Panc1 (cell line): ENCODE measurements around the gene HNRNPA1.

Experiments
- POLR2AphosphoS5 ChIP-seq: IDR thresholded peaks from 2 replicates; pipeline ENCODE4 v1.6.1; 2012; ENCODE audit warnings: mild to moderate bottlenecking, low read depth, low read length, moderate library complexity
- SIN3A ChIP-seq: IDR thresholded peaks from 2 replicates; pipeline ENCODE4 v1.6.1; 2012; ENCODE audit warnings: low read depth, mild to moderate bottlenecking, low read length, moderate library complexity, borderline replicate concordance; ENCODE audit not compliant: insufficient read depth
- TCF7L2 ChIP-seq: IDR thresholded peaks from 2 replicates; pipeline ENCODE4 v1.6.1; 2011; ENCODE audit warnings: mild to moderate bottlenecking, low read depth, low read length, inconsistent platforms
- TF ChIP-seq, protein P1 (sequence below): fragments of 450-650 bp; IDR thresholded peaks from 2 replicates; pipeline ENCODE4 v1.5.1; 2017; ENCODE audit warnings: mild to moderate bottlenecking
- TF ChIP-seq, protein P2 (sequence below), 2 experiments: IDR thresholded peaks; 2 replicates each; pipeline ENCODE4 v1.6.1; 2011 to 2012; ENCODE audit warnings: low read depth in 2 of 2, control low read depth in 1 of 2, low read length in 1 of 2, mild to moderate bottlenecking in 1 of 2, moderate library complexity in 1 of 2; ENCODE audit not compliant: insufficient read depth in 1 of 2

DNA sequence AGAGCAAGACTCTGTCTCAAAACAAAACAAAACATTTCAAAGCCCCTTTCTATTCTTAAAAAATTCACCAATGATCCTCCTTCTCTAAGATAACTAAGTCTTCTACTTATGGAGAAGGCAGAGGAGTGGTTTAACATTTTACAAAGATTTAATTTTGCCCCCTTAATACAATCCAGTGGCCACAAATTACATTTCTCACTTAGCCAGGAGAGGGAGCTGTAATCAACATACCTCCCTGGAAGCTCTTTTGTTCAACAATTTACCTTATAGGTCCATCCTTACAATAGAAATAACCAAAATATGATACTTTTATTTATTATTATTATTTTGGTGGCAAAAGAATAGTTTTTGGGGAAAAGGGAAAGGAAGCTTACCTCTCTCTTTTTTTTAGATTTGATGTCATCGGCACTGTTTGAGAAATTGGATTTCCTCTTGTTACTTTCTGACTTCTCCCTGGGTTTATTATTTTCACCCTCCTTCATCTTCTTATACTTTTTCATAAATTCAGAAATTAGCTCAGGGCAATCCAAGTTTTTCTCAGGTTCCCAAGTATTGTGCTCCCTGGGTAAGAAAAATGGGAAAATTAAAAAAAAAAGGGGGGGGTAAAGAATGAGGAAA is 28.8 kb upstream of the HNRNPA1 start:
- TF ChIP-seq, protein P1, sequence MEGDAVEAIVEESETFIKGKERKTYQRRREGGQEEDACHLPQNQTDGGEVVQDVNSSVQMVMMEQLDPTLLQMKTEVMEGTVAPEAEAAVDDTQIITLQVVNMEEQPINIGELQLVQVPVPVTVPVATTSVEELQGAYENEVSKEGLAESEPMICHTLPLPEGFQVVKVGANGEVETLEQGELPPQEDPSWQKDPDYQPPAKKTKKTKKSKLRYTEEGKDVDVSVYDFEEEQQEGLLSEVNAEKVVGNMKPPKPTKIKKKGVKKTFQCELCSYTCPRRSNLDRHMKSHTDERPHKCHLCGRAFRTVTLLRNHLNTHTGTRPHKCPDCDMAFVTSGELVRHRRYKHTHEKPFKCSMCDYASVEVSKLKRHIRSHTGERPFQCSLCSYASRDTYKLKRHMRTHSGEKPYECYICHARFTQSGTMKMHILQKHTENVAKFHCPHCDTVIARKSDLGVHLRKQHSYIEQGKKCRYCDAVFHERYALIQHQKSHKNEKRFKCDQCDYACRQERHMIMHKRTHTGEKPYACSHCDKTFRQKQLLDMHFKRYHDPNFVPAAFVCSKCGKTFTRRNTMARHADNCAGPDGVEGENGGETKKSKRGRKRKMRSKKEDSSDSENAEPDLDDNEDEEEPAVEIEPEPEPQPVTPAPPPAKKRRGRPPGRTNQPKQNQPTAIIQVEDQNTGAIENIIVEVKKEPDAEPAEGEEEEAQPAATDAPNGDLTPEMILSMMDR = no peak; the same call in 1 of the 2 replicates
- TF ChIP-seq POLR2AphosphoS5 = no peak
- TF ChIP-seq, protein P2, sequence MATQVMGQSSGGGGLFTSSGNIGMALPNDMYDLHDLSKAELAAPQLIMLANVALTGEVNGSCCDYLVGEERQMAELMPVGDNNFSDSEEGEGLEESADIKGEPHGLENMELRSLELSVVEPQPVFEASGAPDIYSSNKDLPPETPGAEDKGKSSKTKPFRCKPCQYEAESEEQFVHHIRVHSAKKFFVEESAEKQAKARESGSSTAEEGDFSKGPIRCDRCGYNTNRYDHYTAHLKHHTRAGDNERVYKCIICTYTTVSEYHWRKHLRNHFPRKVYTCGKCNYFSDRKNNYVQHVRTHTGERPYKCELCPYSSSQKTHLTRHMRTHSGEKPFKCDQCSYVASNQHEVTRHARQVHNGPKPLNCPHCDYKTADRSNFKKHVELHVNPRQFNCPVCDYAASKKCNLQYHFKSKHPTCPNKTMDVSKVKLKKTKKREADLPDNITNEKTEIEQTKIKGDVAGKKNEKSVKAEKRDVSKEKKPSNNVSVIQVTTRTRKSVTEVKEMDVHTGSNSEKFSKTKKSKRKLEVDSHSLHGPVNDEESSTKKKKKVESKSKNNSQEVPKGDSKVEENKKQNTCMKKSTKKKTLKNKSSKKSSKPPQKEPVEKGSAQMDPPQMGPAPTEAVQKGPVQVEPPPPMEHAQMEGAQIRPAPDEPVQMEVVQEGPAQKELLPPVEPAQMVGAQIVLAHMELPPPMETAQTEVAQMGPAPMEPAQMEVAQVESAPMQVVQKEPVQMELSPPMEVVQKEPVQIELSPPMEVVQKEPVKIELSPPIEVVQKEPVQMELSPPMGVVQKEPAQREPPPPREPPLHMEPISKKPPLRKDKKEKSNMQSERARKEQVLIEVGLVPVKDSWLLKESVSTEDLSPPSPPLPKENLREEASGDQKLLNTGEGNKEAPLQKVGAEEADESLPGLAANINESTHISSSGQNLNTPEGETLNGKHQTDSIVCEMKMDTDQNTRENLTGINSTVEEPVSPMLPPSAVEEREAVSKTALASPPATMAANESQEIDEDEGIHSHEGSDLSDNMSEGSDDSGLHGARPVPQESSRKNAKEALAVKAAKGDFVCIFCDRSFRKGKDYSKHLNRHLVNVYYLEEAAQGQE (IDR thresholded peaks at IDR 0.05; ENCODE audit: insufficient read depth in 1 of 2, low read depth in 2 of 2, low read length in 1 of 2) = no peak
- TF ChIP-seq SIN3A = no peak
- TF ChIP-seq TCF7L2 = no peak
